PFSK-1 (cell line): ENCODE results near the gene DR1.

Source experiments
- FOXP2 ChIP-seq: optimal IDR thresholded peaks from 2 replicates; pipeline ENCODE3; 2011; ENCODE audit warnings: borderline replicate concordance, control low read depth, inconsistent platforms; ENCODE audit not compliant: insufficient read depth; ENCODE audit errors: extremely low read length, extremely low read depth
- POLR2AphosphoS5 ChIP-seq: IDR thresholded peaks from 2 replicates; pipeline ENCODE4 v1.6.1; 2012; ENCODE audit warnings: low read depth, mild to moderate bottlenecking, control low read depth, low read length, moderate library complexity
- SIN3A ChIP-seq: IDR thresholded peaks from 2 replicates; pipeline ENCODE4 v1.6.1; 2012; ENCODE audit warnings: mild to moderate bottlenecking, low read length, moderate library complexity, borderline replicate concordance; ENCODE audit not compliant: insufficient read depth
- TAF1 ChIP-seq: IDR thresholded peaks from 2 replicates; pipeline ENCODE4 v1.6.1; 2012; ENCODE audit warnings: low read length, control low read depth, borderline replicate concordance; ENCODE audit not compliant: insufficient read depth
- TF ChIP-seq, protein P1 (sequence below), 2 experiments: IDR thresholded peaks; 2 replicates each; pipeline versions ENCODE4 v1.6.1 to v1.8.0; 2011 to 2012; ENCODE audit warnings: low read depth in 2 of 2, low read length in 2 of 2, control low read depth in 1 of 2, inconsistent platforms in 1 of 2, mild to moderate bottlenecking in 1 of 2, moderate library complexity in 1 of 2; ENCODE audit not compliant: insufficient read depth in 1 of 2

Gene DR1

GRCh38 chr1:93340090-93340489 is 5.6 kb upstream of the DR1 start:
- TF ChIP-seq, protein P1, sequence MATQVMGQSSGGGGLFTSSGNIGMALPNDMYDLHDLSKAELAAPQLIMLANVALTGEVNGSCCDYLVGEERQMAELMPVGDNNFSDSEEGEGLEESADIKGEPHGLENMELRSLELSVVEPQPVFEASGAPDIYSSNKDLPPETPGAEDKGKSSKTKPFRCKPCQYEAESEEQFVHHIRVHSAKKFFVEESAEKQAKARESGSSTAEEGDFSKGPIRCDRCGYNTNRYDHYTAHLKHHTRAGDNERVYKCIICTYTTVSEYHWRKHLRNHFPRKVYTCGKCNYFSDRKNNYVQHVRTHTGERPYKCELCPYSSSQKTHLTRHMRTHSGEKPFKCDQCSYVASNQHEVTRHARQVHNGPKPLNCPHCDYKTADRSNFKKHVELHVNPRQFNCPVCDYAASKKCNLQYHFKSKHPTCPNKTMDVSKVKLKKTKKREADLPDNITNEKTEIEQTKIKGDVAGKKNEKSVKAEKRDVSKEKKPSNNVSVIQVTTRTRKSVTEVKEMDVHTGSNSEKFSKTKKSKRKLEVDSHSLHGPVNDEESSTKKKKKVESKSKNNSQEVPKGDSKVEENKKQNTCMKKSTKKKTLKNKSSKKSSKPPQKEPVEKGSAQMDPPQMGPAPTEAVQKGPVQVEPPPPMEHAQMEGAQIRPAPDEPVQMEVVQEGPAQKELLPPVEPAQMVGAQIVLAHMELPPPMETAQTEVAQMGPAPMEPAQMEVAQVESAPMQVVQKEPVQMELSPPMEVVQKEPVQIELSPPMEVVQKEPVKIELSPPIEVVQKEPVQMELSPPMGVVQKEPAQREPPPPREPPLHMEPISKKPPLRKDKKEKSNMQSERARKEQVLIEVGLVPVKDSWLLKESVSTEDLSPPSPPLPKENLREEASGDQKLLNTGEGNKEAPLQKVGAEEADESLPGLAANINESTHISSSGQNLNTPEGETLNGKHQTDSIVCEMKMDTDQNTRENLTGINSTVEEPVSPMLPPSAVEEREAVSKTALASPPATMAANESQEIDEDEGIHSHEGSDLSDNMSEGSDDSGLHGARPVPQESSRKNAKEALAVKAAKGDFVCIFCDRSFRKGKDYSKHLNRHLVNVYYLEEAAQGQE (IDR thresholded peaks at IDR 0.05; ENCODE audit: insufficient read depth in 1 of 2, low read depth in 2 of 2, low read length in 2 of 2), result no peak
- no peak for TF ChIP-seq TAF1
- TF ChIP-seq POLR2AphosphoS5, result no peak

GRCh38 chr1:93344484-93344883 is 1.2 kb upstream of the DR1 start:
- TF ChIP-seq POLR2AphosphoS5 (no peak), FOXP2 (no peak), SIN3A (no peak), TAF1 (no peak)
- TF ChIP-seq, protein P1 (IDR thresholded peaks at IDR 0.05; ENCODE audit: insufficient read depth in 1 of 2, low read depth in 2 of 2, low read length in 2 of 2), result no peak

GRCh38 chr1:93344886-93345632 is 648 bp upstream of the DR1 start:
- no peak for TF ChIP-seq FOXP2
- TF ChIP-seq, protein P1 (IDR thresholded peaks at IDR 0.05; ENCODE audit: insufficient read depth in 1 of 2, low read depth in 2 of 2, low read length in 2 of 2), result no peak
- TF ChIP-seq TAF1, result no peak
- no peak for TF ChIP-seq POLR2AphosphoS5
- no peak for TF ChIP-seq SIN3A

DNA sequence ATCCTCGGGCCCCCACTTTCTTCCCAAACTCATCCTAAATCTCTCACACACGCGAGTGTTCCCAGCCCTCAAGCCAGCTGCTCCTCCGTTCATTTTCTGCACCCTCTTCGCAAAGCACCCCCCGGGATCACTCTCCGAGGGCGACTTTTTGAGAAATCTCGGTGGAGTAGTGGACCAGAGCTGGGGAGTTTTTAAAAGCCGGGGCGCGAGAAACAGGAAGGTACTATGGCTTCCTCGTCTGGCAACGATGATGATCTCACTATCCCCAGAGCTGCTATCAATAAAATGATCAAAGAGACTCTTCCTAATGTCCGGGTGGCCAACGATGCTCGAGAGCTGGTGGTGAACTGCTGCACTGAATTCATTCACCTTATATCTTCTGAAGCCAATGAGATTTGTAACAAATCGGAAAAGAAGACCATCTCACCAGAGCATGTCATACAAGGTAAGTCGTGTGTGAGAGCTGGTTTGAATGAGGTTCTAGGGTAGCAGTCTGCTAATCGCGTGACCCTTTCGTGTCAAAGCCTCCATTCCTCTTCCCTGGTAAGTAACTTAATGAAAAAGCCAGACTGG is 800 bp downstream of the DR1 start:
- peak; percentile 72; the same call in 1 of the 2 replicates for TF ChIP-seq SIN3A
- no peak for TF ChIP-seq POLR2AphosphoS5
- TF ChIP-seq, protein P1 (IDR thresholded peaks at IDR 0.05; ENCODE audit: insufficient read depth in 1 of 2, low read depth in 2 of 2, low read length in 2 of 2), result no peak
- no peak for TF ChIP-seq TAF1
- TF ChIP-seq FOXP2, result no peak
